Ovary (tissue), 9 donors: Measurements from ENCODE around the gene ELL2. TPM values are rescaled to one million over a fixed set of nuclear protein-coding genes. Genes with fewer than 3 reads are reported as not detected.

Experiments
- DNase-seq, 5 donors: peaks; one replicate each; pipeline ENCODE4 v3.0.0-alpha.2; 2019 to 2020
- H3K27ac ChIP-seq, 2 donors: fragments of 200-600 bp; one replicate each; pipeline versions ENCODE4 v1.5.1 to v1.8.0; 2019 to 2022
- H3K27me3 ChIP-seq: fragments of 200-600 bp; one replicate; pipeline ENCODE4 v1.8.0; 2022
- H3K36me3 ChIP-seq: fragments of 200-600 bp; sonication (generic); one replicate; pipeline ENCODE4 v1.5.1; 2019
- H3K4me1 ChIP-seq: one replicate; pipeline ENCODE4 v1.8.1; 2013; ENCODE audit warnings: mild to moderate bottlenecking, moderate library complexity; ENCODE audit not compliant: insufficient read depth
- H3K4me3 ChIP-seq: fragments of 200-600 bp; sonication (generic); one replicate; pipeline ENCODE4 v1.5.1; 2017
- H3K9me3 ChIP-seq, 2 donors: fragments of 200-600 bp in 1 of 2; sonication (generic) in 1 of 2; one replicate each; pipeline versions ENCODE4 v1.5.1 to v1.8.1; 2013 to 2019; ENCODE audit warnings: mild to moderate bottlenecking in 1 of 2, moderate library complexity in 1 of 2
- EP300 ChIP-seq: sonication (generic); formaldehyde crosslinking; IDR thresholded peaks from one replicate; pipeline ENCODE4 v1.6.1; 2017; ENCODE audit warnings: antibody characterized with exemption
- POLR2A ChIP-seq: fragments of 450-650 bp; IDR thresholded peaks from one replicate; pipeline ENCODE4 v1.6.1; 2017; ENCODE audit warnings: antibody characterized with exemption, mild to moderate bottlenecking, moderate library complexity
- WGBS, 3 donors: extraction: QIAGEN DNeasy Blood & Tissue Kit in 1 of 3; methylation state at CpG; one replicate each; pipeline versions ENCODE4 v1.1.5 to v1.1.7; 2013 to 2017; 5-methylcytosine and 5-hydroxymethylcytosine counted together
- intact Hi-C, 4 donors: fragments of 100-400 bp; cut with DNase I; formaldehyde crosslinking; loops; one replicate each; pipeline versions ENCODE4 v1.11.0 to v1.15.1; 2022 to 2023
- polyA plus RNA-seq, 2 donors: library from polyadenylated mRNA; stranded (reverse); fragments of 200-250 nt in 1 of 2; fragments of 350-450 nt in 1 of 2; fragmentation: Illumina TruSeq in 1 of 2; extraction: RNeasy Lipid Tissue Mini Kit (QIAGEN cat#74804) in 1 of 2; gene quantifications; one replicate each; pipeline ENCODE4 v1.2.3, GENCODE V29; 2013 to 2014
- total RNA-seq, 7 donors: library from RNA; depleted of rRNA in 2 of 7; stranded (reverse); fragments of >200 nt in 2 of 7; fragmentation: NEBNext Ultra II Directional in 3 of 7; extraction: Animal tissue kit (Norgen Biotek cat#: 25700) in 3 of 7; gene quantifications; one replicate each; pipeline versions ENCODE4 v1.1.0 to v1.2.4, GENCODE V29; 2016 to 2023
- TF ChIP-seq, protein P1 (sequence below), 3 donors: fragments of 450-650 bp in 2 of 3; fragments of 200-600 bp in 1 of 3; IDR thresholded peaks; one replicate each; pipeline versions ENCODE4 v1.5.1 to v1.8.0; 2016 to 2022; ENCODE audit warnings: antibody characterized with exemption in 3 of 3, mild to moderate bottlenecking in 1 of 3
- donor health status: DM: no; HTN: no; CAD: no; lungs with moderate emphysema.
- donor health status: DM: no; HTN: no; CAD: no.
- donor health status: Bipolar disorder and iron deficiency.
- donor health status: DM: yes; HTN: yes; CAD: no.
- donor health status: DM: no; HTN: no; CAD: no.
- donor health status: DM: yes; HTN: yes; CAD: no.

Gene ELL2
- total and polyA plus RNA-seq, 9 donors, result 7.2 to 73.2 (median 25.1) TPM

- H3K4me3 ChIP-seq, result no peak overlapping the region
- H3K27me3 ChIP-seq, result no peaks in the 10 kb centered on the region
- TF ChIP-seq, protein P1, sequence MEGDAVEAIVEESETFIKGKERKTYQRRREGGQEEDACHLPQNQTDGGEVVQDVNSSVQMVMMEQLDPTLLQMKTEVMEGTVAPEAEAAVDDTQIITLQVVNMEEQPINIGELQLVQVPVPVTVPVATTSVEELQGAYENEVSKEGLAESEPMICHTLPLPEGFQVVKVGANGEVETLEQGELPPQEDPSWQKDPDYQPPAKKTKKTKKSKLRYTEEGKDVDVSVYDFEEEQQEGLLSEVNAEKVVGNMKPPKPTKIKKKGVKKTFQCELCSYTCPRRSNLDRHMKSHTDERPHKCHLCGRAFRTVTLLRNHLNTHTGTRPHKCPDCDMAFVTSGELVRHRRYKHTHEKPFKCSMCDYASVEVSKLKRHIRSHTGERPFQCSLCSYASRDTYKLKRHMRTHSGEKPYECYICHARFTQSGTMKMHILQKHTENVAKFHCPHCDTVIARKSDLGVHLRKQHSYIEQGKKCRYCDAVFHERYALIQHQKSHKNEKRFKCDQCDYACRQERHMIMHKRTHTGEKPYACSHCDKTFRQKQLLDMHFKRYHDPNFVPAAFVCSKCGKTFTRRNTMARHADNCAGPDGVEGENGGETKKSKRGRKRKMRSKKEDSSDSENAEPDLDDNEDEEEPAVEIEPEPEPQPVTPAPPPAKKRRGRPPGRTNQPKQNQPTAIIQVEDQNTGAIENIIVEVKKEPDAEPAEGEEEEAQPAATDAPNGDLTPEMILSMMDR (IDR thresholded peaks at IDR 0.05), result no peak
- TF ChIP-seq POLR2A (no peak), EP300 (no peak)
- H3K9me3 ChIP-seq, result no peaks in the 10 kb centered on the region
- H3K27ac ChIP-seq, result no peak overlapping the region
- intact Hi-C loops, result no loop called here
- no peaks in the 10 kb centered on the region for H3K36me3 ChIP-seq
- DNase-seq, result no peak
- peaks cover 2% of the 10 kb centered on the region for H3K4me1 ChIP-seq
- WGBS, 3 donors, result 73 to 85% (median 84%) methylated on average over 1 of the region's 1 CpG
Measured at GRCh38 chr5:95864456-95864855, 97.2 kb downstream of the ELL2 start.

DNA sequence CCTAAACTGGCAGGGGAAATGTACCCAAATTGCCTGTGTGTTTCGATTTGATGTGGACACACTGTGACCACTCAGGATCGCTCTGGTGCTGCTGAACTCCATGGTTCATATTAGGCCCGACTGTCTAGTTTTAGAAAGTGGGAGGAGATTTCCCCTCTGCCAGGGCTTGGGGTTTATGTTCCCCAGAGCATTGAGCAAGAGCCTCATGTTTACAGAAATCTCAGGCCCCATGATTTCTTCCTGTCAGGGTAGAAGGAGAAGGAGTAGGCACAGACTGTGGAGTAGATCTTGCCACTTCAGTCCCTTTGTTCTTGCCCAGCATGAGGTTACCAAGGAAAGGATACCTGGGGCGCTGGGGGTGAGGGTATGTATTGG lies 98.3 kb downstream of the ELL2 start:
- H3K27me3 ChIP-seq, result no peaks in the 10 kb centered on the region
- H3K4me1 ChIP-seq, result peaks cover 2% of the 10 kb centered on the region
- H3K27ac ChIP-seq, result no peak overlapping the region
- no peaks in the 10 kb centered on the region for H3K9me3 ChIP-seq
- TF ChIP-seq, protein P1 (IDR thresholded peaks at IDR 0.05), result no peak
- TF ChIP-seq POLR2A (no peak), EP300 (no peak)
- peak in 1 of 5 donors; percentile 67 for DNase-seq
- H3K4me3 ChIP-seq, result no peak overlapping the region
- 61 to 76% (median 69%) methylated on average over 4 of the region's 4 CpGs for WGBS, 3 donors
- H3K36me3 ChIP-seq, result no peaks in the 10 kb centered on the region
- intact Hi-C loops, result no loop called here

DNA sequence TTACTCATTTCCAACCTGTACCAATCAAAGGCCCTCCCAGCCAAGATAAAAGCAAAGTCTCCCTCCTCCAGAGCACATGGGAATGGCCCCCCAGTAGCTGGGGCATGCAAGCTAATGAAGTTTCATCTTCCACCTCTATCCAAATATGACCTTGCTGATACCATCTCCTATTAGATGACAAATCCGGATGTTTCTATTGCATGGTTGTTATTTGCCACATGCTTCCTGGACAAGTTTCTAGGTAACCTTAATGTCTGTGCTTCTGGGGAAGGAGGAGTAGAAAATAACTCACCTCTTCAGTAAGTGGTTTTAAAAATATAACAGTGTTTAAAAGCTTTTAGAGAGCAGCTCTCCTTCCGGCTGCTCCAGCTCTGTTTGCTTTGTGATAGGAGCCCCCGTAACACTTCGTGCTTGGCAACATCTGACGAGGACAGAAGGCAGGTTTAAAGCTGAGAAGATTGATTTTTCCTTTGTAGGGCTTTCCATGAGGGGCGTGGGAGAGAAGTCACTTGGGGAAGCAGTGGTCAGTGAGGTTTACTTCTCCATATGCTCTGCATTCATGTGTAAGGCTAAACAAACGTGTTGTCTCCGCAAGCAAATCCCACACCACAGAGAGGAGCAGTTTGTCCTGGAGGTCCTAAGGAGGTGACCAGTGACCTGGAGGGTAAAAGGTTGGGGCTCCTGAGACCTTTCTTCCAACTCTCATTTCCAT lies 98.8 kb downstream of the ELL2 start:
- Histone ChIP-seq H3K27ac (no peak overlapping the region), H3K4me1 (peaks cover 7% of the 10 kb centered on the region), H3K4me3 (no peak overlapping the region), H3K9me3 (no peaks in the 10 kb centered on the region), H3K36me3 (no peaks in the 10 kb centered on the region), H3K27me3 (no peaks in the 10 kb centered on the region)
- TF ChIP-seq, protein P1 (IDR thresholded peaks at IDR 0.05), result no peak
- TF ChIP-seq POLR2A (no peak), EP300 (no peak)
- WGBS, 3 donors, result 53 to 69% (median 55%) methylated on average over 8 of the region's 8 CpGs
- DNase-seq, result no peak
- intact Hi-C loops, result no loop called here

DNA sequence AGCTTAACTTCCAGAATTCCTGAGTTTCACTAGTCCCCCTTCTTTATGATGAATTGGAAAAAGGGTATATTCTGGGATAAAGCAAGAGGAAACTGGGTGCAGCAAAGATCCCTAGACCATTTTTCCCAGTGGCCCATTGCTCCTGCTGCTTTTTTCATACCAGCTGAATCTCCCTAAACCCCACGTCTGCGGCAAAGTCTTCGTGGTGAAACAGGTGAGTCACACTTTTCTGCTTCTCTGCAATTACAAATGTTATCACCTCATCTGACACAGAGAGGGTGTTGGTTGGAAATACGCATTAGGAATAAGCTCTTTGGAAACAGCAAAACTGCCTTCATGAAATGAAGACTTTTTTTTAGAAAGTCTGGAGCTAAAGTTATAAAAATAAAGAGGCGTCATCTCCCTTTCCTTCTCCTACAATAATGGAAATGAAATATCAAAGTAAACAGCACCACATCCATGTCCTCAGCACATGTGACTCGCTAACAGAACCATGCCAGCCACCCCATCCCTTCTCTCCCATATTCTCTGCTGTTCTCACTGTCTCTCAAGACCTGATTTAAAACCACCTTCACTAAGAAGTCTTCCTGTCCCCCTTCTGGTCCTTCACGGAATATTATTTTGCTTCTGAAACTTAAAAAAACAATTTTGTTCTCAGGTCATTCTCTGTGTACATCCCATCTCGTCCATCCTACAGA lies 99.6 kb downstream of the ELL2 start:
- 78 to 82% (median 79%) methylated on average over 8 of the region's 8 CpGs for WGBS, 3 donors
- Histone ChIP-seq H3K27me3 (no peaks in the 10 kb centered on the region), H3K27ac (peak overlapping the region in 1 of 2 donors; percentile 4), H3K36me3 (no peaks in the 10 kb centered on the region), H3K4me3 (no peak overlapping the region), H3K4me1 (peaks cover 12% of the 10 kb centered on the region), H3K9me3 (no peaks in the 10 kb centered on the region)
- intact Hi-C loops, result no loop called here
- TF ChIP-seq POLR2A (no peak), EP300 (no peak)
- TF ChIP-seq, protein P1 (IDR thresholded peaks at IDR 0.05), result no peak
- no peak for DNase-seq
